Measurements from ENCODE around the gene ZFYVE1. TPM values are rescaled to one million over a fixed set of nuclear protein-coding genes. Genes with fewer than 3 reads are reported as not detected.

The ZFYVE1 gene
- total RNA-seq, 1 donor from 2014 or later: 30.7 TPM

- H3K9me3 Mint-ChIP-seq (ENCODE audit: low read depth): no peaks in the 10 kb centered on the region
- no peak for TF ChIP-seq CTCF (IDR thresholded peaks at IDR 0.05; ENCODE audit: unreplicated experiment)
- no peak for DNase-seq (ENCODE audit: low spot score, unreplicated experiment)
- H3K36me3 Mint-ChIP-seq (ENCODE audit: insufficient read depth): no peaks in the 10 kb centered on the region
- H3K27ac Mint-ChIP-seq: peak overlapping the region; percentile 67
- peaks cover 26% of the 10 kb centered on the region for H3K27me3 Mint-ChIP-seq
- peaks cover 3% of the 10 kb centered on the region for H3K4me1 Mint-ChIP-seq (ENCODE audit: low read depth)
- H3K4me3 Mint-ChIP-seq (ENCODE audit: low read depth): no peak overlapping the region
Measured at GRCh38 chr14:72924337-72924736, 102.6 kb downstream of the ZFYVE1 start.

- no peak for DNase-seq (ENCODE audit: low spot score, unreplicated experiment)
- H3K4me3 Mint-ChIP-seq (ENCODE audit: low read depth): no peak overlapping the region
- H3K27ac Mint-ChIP-seq: no peak overlapping the region
- H3K4me1 Mint-ChIP-seq (ENCODE audit: low read depth): no peaks in the 10 kb centered on the region
- no peaks in the 10 kb centered on the region for H3K9me3 Mint-ChIP-seq (ENCODE audit: low read depth)
- no peak for TF ChIP-seq CTCF (IDR thresholded peaks at IDR 0.05; ENCODE audit: unreplicated experiment)
- H3K36me3 Mint-ChIP-seq (ENCODE audit: insufficient read depth): no peaks in the 10 kb centered on the region
- H3K27me3 Mint-ChIP-seq: peaks cover 40% of the 10 kb centered on the region
Measured at GRCh38 chr14:72921396-72921795, 105.5 kb downstream of the ZFYVE1 start.

- Mint-ChIP-seq H3K36me3 (ENCODE audit: insufficient read depth) (no peaks in the 10 kb centered on the region), H3K4me1 (ENCODE audit: low read depth) (no peaks in the 10 kb centered on the region), H3K9me3 (ENCODE audit: low read depth) (no peaks in the 10 kb centered on the region), H3K27me3 (peaks cover 35% of the 10 kb centered on the region), H3K4me3 (ENCODE audit: low read depth) (no peak overlapping the region), H3K27ac (no peak overlapping the region)
- no peak for TF ChIP-seq CTCF (IDR thresholded peaks at IDR 0.05; ENCODE audit: unreplicated experiment)
- DNase-seq (ENCODE audit: low spot score, unreplicated experiment): no peak
Measured at GRCh38 chr14:72920008-72920407, 106.9 kb downstream of the ZFYVE1 start.

Other genes with a start within 250 kb of the ZFYVE1 start
- 2.2 and 3.0 TPM in 2 replicates for gene DPF3, start 133.0 kb downstream of the ZFYVE1 start, total RNA-seq
- gene DCAF4, start 100.6 kb downstream of the ZFYVE1 start, total RNA-seq: 17.8 and 18.6 TPM in 2 replicates
- gene RBM25, start 31.4 kb upstream of the ZFYVE1 start, total RNA-seq: 133 and 135 TPM in 2 replicates
- 61.7 and 62.8 TPM in 2 replicates for gene PSEN1, start 109.4 kb upstream of the ZFYVE1 start, total RNA-seq
- 2.0 and 2.7 TPM in 2 replicates for gene PAPLN, start 210.4 kb upstream of the ZFYVE1 start, total RNA-seq

Measured in progenitor cell of endocrine pancreas (in vitro differentiated cells).